T-helper 17 cell (primary cell): ENCODE measurements around the gene DGLUCY. TPM values are rescaled to one million over a fixed set of nuclear protein-coding genes. Genes with fewer than 3 reads are reported as not detected.
"Not testable (repeated sequence)": the region's sequence is repeated elsewhere in the genome, so short reads cannot be mapped to it uniquely, and the experiment has no call there.

Source experiments
- ATAC-seq: fragments of 150-1000 bp; cut with Tn5 transposase; 2 replicates; pipeline ENCODE4 v1.10.0; 2021; ENCODE audit warnings: mild to moderate bottlenecking, moderate library complexity
- DNase-seq, 3 donors: peaks; one replicate each; pipeline versions ENCODE4 v3.0.0 to v3.0.0-alpha.2; 2020 to 2021
- H3K9me3 ChIP-seq: one replicate; pipeline ENCODE4 v1.7.0; 2013; ENCODE audit warnings: low read length, mild to moderate bottlenecking; ENCODE audit not compliant: control insufficient read depth, poor library complexity, severe bottlenecking
- H3K27ac Mint-ChIP-seq: one replicate; pipeline ENCODE4 v1.8.0; 2022; ENCODE audit warnings: mild to moderate bottlenecking, moderate library complexity, mixed read lengths
- H3K27me3 Mint-ChIP-seq: one replicate; pipeline ENCODE4 v1.8.0; 2022; ENCODE audit warnings: mixed read lengths
- H3K36me3 Mint-ChIP-seq: one replicate; pipeline ENCODE4 v1.8.0; 2022; ENCODE audit warnings: low read depth, mixed read lengths
- H3K4me1 Mint-ChIP-seq: one replicate; pipeline ENCODE4 v1.8.0; 2022; ENCODE audit warnings: mild to moderate bottlenecking, mixed read lengths
- H3K4me3 Mint-ChIP-seq: one replicate; pipeline ENCODE4 v1.8.0; 2022; ENCODE audit warnings: mild to moderate bottlenecking, moderate library complexity, mixed read lengths
- total RNA-seq, 4 donors: library from RNA in 2 of 4; stranded (reverse) in 2 of 4; gene quantifications; one replicate each; pipeline ENCODE4 v1.2.3 and lab custom pipeline; 2022 to 2026

Gene DGLUCY
- total RNA-seq, 2 donors from 2014 or later: 81.7 to 86.0 TPM

DNA sequence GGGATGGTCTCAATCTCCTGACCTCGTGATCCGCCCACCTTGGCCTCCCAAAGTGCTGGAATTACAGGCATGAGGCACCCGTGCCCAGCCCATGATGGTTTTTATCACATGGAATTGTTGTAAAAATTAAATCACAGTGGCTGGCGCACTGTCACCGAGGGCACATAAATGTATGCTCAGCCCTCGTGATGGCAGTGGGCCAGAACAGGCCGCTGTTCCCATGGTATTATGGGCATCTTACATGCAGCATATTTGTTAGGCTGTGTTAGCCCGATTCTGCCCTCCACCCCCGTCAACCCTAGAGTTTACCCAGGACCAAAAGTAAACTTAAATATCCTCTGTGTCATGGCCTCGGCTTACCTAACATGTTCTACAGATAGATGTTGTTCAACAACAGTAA, 82.0 kb downstream of the DGLUCY start:
- no peaks in the 10 kb centered on the region for H3K27me3 Mint-ChIP-seq
- ATAC-seq: no peak
- peaks cover 30% of the 10 kb centered on the region for H3K4me1 Mint-ChIP-seq
- no peak overlapping the region for H3K4me3 Mint-ChIP-seq
- no peak overlapping the region for H3K27ac Mint-ChIP-seq
- H3K9me3 ChIP-seq: no peaks in the 10 kb centered on the region
- DNase-seq: no peak
- peaks cover 25% of the 10 kb centered on the region for H3K36me3 Mint-ChIP-seq

DNA sequence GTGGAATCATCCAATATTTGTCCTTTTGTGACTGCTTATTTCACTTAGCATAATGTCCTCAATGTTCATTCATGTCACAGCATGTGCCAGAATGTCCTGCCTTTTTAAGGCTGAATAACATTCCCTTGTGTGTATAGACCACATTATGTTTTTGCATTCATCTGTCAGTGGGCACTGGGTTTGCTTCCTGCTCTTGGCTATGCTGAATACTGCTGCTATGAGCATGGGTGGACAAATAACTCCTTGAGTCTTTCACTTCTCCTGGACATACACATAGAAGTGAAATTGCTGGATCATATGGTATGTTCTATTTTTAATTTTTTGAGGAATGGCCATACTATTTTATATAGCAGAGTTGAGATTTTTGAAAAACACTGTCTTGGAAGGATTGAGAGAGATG, 83.8 kb downstream of the DGLUCY start:
- no peaks in the 10 kb centered on the region for H3K27me3 Mint-ChIP-seq
- H3K4me3 Mint-ChIP-seq: no peak overlapping the region
- ATAC-seq (no peak), DNase-seq (no peak)
- H3K36me3 Mint-ChIP-seq: peaks cover 19% of the 10 kb centered on the region
- H3K9me3 ChIP-seq: no peaks in the 10 kb centered on the region
- H3K4me1 Mint-ChIP-seq: peaks cover 27% of the 10 kb centered on the region
- peak overlapping the region; percentile 49 for H3K27ac Mint-ChIP-seq

DNA sequence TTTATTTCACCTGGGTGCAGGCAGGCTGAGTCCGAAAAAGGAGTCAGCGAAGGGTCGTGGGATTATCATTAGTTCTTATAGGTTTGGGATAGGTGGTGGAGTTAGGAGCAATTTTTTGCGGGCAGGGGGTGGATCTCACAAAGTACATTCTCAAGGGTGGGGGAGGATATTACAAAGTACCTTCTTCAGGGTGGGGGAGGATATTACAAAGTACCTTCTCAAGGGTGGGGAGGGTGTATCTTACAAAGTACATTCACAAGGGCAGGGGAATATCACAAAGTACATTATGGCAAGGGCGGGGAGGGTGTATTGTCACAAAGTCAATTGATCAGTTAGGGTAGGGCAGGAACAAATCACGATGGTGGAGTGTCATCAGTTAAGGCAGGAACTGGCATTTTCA, 86.9 kb downstream of the DGLUCY start:
- Mint-ChIP-seq H3K4me1 (peaks cover 17% of the 10 kb centered on the region), H3K4me3 (peak overlapping the region; percentile 52), H3K36me3 (peaks cover 20% of the 10 kb centered on the region)
- not testable (repeated sequence) for H3K27me3 Mint-ChIP-seq, H3K9me3 ChIP-seq, ATAC-seq, H3K27ac Mint-ChIP-seq, DNase-seq

DNA sequence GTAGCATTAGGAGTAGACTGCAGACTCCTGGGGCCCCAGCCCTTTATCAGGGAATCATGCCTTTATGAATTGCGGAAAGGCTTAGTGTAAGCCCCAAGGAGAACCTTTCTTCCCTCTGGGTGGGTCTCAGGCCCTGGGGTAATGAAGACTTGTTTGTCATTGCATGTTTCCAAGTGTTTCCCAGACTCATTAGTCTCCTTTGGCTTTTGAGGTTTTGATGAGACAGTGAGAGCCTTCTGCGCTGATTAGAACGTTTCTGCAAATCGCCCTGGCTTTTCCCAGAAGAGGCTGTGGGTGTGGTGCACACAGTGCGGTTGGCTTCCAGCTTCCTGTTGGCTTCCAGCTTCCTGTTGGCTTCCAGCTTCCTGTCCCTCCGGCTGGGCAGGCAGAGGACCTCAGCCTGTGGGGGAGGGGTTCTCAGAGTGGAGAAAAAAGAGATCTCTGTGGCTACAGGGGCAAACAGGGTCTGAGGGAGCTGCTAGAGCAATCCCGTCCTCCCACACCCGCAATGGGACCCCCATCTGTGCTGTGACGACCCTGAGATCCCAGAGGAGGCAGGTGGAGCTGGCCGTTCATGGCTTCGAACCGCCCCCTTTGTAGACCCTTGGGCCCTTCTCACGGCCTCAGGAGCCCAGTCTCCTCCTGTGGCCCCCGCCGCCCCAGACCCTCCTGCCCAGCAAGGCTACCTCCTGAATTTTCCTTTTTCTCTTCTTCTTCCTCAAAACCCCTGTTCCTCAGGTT, 88.5 kb downstream of the DGLUCY start:
- Mint-ChIP-seq H3K4me3 (peak overlapping the region; percentile 73), H3K27me3 (no peaks in the 10 kb centered on the region)
- DNase-seq: no peak

DNA sequence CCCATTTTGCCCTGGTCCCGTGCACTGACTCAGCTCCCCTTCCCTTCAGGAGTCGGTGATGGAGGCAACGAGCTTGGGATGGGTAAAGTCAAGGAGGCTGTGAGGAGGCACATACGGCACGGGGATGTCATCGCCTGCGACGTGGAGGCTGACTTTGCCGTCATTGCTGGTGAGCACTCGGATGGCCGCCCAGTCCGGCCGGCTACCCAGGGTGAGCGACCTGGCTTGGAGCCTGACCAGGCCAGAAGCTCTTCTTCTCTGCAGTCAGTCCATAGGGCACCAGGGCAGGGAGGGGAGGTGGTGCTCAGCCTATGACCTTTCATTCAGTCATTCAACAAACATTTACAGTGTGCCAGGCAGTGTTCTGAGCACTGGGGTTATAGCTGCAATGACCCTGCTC, 90.8 kb downstream of the DGLUCY start:
- ATAC-seq: no peak
- DNase-seq: no peak
- H3K4me3 Mint-ChIP-seq: no peak overlapping the region
- no peak overlapping the region for H3K27ac Mint-ChIP-seq
- H3K36me3 Mint-ChIP-seq: peaks cover 19% of the 10 kb centered on the region
- peaks cover 22% of the 10 kb centered on the region for H3K4me1 Mint-ChIP-seq
- H3K9me3 ChIP-seq: no peaks in the 10 kb centered on the region
- no peaks in the 10 kb centered on the region for H3K27me3 Mint-ChIP-seq

More for the DNA sequence above, 88.5 kb downstream of the DGLUCY start:
- Mint-ChIP-seq H3K27ac (peak overlapping the region; percentile 47), H3K4me1 (peaks cover 26% of the 10 kb centered on the region), H3K36me3 (peaks cover 22% of the 10 kb centered on the region)
- H3K9me3 ChIP-seq: no peaks in the 10 kb centered on the region
- ATAC-seq: no peak

DNA sequence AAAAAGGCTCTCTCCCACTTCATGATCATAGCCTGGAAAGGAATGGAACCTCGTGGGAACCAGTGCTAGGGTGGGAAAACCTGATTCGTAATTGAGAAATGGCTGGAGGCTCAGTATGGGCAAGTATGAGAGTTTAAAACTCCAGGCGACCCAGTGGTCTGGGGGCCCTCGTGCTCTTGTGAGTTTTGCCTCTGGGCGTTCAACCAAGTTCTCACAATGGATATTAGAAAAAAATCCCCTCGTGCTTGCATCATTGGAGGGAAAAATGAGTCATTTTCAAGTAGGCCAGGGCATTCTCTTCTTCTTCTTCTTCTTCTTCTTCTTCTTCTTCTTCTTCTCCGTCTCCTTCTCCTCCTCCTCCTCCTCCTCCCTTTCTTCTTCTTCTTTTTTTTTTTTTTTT, 91.6 kb downstream of the DGLUCY start:
- DNase-seq (no peak), ATAC-seq (no peak)
- H3K4me1 Mint-ChIP-seq: peaks cover 22% of the 10 kb centered on the region
- no peak overlapping the region for H3K4me3 Mint-ChIP-seq
- H3K27ac Mint-ChIP-seq: peak overlapping the region; percentile 75
- no peaks in the 10 kb centered on the region for H3K27me3 Mint-ChIP-seq
- no peaks in the 10 kb centered on the region for H3K9me3 ChIP-seq
- H3K36me3 Mint-ChIP-seq: peaks cover 18% of the 10 kb centered on the region

DNA sequence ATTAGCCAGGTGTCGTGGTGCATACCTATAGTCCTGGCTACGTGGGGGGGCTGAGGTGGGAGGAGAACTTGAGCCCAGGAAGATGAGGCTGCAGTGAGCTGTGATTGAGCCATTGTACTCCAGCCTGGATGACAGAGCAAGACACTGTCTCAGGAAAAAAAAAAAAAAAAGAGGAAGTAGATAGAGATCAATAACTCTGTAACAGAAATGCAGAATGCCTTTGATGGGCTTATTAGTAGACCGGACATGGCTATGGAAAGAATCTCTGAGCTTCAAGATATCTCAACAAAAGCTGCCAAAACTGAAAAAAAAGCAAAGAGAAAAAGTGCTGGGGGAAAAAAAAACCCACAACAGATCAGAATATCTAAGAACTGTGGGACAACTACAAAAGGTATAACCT, 93.1 kb downstream of the DGLUCY start:
- Mint-ChIP-seq H3K27me3 (no peaks in the 10 kb centered on the region), H3K4me1 (peaks cover 18% of the 10 kb centered on the region), H3K27ac (peak overlapping the region; percentile 75), H3K36me3 (peaks cover 15% of the 10 kb centered on the region), H3K4me3 (no peak overlapping the region)
- H3K9me3 ChIP-seq: no peaks in the 10 kb centered on the region
- ATAC-seq (no peak), DNase-seq (no peak)

DNA sequence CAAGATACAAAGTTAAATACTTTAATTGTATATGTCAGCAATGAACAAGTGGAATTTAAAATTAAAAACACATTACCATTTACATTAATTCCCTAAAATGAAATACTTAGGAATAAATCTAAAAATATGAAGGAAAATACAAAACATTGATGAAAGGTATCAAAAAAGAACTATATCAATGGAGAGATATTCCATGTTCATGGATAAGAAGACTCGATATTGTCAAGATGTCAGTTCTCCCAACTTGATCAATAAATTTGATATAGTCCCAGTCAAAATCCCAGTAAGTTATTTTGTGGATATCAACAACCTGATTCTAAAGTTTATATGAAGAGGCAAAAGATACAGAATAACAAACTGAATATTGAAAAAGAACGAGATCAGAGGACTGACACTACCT, 97.1 kb downstream of the DGLUCY start:
- H3K27ac Mint-ChIP-seq: no peak overlapping the region
- H3K4me1 Mint-ChIP-seq: peaks cover 14% of the 10 kb centered on the region
- DNase-seq (no peak), ATAC-seq (no peak)
- H3K27me3 Mint-ChIP-seq: no peaks in the 10 kb centered on the region
- H3K36me3 Mint-ChIP-seq: peaks cover 20% of the 10 kb centered on the region
- H3K4me3 Mint-ChIP-seq: no peak overlapping the region
- H3K9me3 ChIP-seq: no peaks in the 10 kb centered on the region

DNA sequence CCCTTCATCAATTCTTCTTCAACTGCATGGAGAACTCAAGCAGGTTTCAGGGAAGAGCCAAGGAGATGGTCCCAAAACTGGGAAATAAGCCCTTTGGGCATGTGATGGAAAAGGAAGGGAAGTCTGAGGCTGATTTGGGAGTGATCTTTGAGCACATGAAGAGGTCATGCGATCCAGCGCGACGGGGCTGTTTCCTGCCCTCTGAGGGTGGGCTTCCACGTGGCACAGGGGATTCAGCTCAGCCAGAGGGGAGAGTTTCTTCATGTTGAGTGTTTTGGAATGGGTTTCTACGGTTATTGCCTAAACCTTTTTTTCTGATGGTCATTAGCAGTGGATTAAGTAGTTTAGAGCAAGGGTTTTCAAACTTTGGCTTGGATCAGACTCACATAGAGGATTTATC, 100.4 kb downstream of the DGLUCY start:
- no peak for DNase-seq
- Mint-ChIP-seq H3K4me1 (peaks cover 3% of the 10 kb centered on the region), H3K4me3 (no peak overlapping the region), H3K36me3 (peaks cover 14% of the 10 kb centered on the region), H3K27me3 (no peaks in the 10 kb centered on the region), H3K27ac (peak overlapping the region; percentile 78)
- no peaks in the 10 kb centered on the region for H3K9me3 ChIP-seq
- no peak for ATAC-seq

DNA sequence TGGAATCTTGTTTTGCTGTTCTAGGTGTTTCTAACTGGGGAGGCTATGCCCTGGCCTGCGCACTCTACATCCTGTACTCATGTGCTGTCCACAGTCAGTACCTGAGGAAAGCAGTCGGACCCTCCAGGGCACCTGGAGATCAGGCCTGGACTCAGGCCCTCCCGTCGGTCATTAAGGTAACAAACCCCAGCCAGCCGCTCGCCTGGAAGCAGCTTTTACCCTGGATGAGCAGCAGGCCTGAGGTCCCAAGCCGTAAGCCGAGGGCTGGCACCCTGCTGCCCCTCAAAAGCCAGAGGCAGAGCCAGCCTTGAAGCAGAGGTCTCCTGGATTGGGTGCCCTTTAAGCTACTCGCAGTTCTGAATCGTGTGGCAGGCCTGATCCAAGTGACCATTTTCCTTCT, 101.5 kb downstream of the DGLUCY start:
- Mint-ChIP-seq H3K27me3 (no peaks in the 10 kb centered on the region), H3K27ac (peak overlapping the region; percentile 81), H3K4me3 (no peak overlapping the region), H3K4me1 (peaks cover 6% of the 10 kb centered on the region), H3K36me3 (peaks cover 14% of the 10 kb centered on the region)
- DNase-seq (no peak), ATAC-seq (no peak)
- no peaks in the 10 kb centered on the region for H3K9me3 ChIP-seq

DNA sequence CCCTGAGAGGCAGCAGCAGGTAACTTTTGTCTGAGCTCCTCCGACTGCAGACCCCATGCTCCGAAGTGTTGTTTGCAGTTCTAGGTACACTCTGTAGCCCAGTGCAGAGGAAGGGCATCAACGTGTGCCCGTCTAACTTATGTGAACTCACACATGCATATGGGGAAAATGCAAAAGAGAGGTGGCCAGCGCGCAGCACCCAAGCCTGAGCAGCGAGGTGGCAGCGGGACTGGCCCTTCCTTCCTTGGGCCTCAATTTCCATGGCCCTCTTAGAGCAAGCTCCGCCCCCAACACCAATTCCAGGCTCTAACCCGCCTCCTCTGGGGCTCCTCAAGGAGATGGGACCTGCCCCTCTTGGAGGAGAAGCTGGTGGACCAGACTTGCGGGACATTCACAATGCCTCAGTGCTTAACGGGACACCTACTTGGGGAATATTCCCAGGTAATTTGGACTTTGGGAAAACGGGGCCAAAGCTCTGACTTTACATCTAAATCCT, 102.9 kb downstream of the DGLUCY start:
- Mint-ChIP-seq H3K4me3 (no peak overlapping the region), H3K36me3 (peaks cover 15% of the 10 kb centered on the region), H3K27me3 (no peaks in the 10 kb centered on the region), H3K4me1 (peaks cover 11% of the 10 kb centered on the region), H3K27ac (peak overlapping the region; percentile 41)
- DNase-seq: no peak
- ATAC-seq: no peak
- no peaks in the 10 kb centered on the region for H3K9me3 ChIP-seq

DNA sequence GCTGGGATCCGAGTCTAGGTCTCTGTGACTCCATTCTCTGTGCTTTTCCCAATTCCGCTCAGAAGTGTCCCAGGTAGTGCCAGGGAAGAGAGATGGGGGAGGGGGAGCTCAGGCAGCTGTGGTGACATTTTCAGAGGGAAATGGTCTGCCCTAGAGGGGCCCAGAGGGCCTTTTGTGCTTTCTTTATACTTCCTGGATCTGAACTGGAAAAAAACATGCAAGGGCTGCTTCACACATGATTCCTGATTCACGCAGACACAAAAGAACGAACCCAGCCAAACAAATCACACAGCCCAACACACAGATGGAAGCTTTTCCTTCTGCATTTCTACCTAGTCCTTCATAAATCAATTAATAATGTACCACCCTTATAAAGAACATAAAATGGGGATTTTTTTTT, 104.1 kb downstream of the DGLUCY start:
- Mint-ChIP-seq H3K27ac (peak overlapping the region; percentile 0), H3K27me3 (no peaks in the 10 kb centered on the region), H3K4me3 (no peak overlapping the region), H3K36me3 (peaks cover 17% of the 10 kb centered on the region), H3K4me1 (peaks cover 20% of the 10 kb centered on the region)
- H3K9me3 ChIP-seq: no peaks in the 10 kb centered on the region
- ATAC-seq (no peak), DNase-seq (no peak)

DNA sequence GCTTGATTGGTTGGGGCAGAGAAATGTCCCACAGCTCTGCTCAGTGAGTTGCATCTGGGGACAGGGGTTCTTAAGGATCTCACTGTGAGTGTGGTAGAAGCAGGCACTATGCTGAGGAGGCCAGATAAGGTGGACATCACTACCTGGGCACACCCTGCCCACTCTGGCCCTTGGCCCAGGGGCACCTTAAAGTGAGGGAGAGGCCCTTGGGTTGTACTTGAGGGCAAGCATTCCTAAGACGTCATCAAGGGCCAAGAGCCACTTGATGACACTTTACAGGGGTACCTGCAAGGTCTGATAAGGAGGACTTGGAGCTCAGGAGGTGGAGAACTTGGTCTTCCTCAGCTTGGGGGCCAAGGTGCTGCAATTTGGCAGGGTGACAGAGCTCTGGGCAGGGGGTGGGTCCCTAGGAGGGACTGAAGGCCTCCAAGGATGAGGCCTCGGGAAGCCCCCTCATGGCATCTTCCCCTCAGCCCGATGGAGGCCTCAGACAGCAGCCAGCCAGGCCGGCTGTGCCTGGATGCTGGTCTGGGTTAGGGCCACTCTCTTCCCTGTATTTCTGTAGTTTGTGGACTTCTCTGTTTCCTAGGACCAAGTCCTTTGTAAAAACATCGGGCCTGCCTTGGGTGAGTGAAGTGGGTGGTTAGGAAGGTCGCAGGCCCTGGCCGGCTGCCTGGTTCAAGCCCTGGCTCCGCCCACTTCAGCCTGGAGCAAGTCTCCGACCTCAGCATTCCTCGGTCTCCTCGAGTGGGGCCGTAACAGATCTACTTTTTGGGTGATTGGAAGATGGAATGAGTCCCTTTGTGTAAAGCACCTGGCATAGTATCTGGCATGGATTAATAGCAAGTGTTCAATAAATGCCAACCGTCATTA, 105.9 kb downstream of the DGLUCY start:
- Mint-ChIP-seq H3K27ac (peak overlapping the region; percentile 0), H3K4me3 (no peak overlapping the region), H3K36me3 (peaks cover 12% of the 10 kb centered on the region), H3K27me3 (no peaks in the 10 kb centered on the region), H3K4me1 (peaks cover 23% of the 10 kb centered on the region)
- no peak for DNase-seq
- no peaks in the 10 kb centered on the region for H3K9me3 ChIP-seq
- no peak for ATAC-seq
